WERI-Rb-1 (cell line): ENCODE results near the gene PARD3B.

Experiments used
- DNase-seq: peaks from one replicate; pipeline ENCODE4 v3.0.0-alpha.2; 2020
- H3K27ac ChIP-seq: fragments of 250-450 bp; sonication (Bioruptor Pico); 2 replicates; pipeline ENCODE4 v1.5.1; 2020; ENCODE audit warnings: mild to moderate bottlenecking, moderate library complexity
- H3K27me3 ChIP-seq: fragments of 250-450 bp; sonication (Bioruptor Pico); 2 replicates; pipeline ENCODE4 v1.5.1; 2021; ENCODE audit warnings: mild to moderate bottlenecking, low read depth, moderate library complexity; ENCODE audit not compliant: insufficient read depth, severe bottlenecking
- H3K36me3 ChIP-seq: fragments of 250-450 bp; sonication (Bioruptor Pico); 2 replicates; pipeline ENCODE4 v1.5.1; 2020; ENCODE audit warnings: mild to moderate bottlenecking, moderate library complexity
- H3K4me3 ChIP-seq: 2 replicates; pipeline ENCODE4 v1.5.1; 2011; ENCODE audit warnings: low read depth, mild to moderate bottlenecking, control low read depth, low read length
- H3K9me3 ChIP-seq: fragments of 250-450 bp; sonication (Bioruptor Pico); 2 replicates; pipeline ENCODE4 v1.5.1; 2021; ENCODE audit warnings: mild to moderate bottlenecking, moderate library complexity; ENCODE audit not compliant: severe bottlenecking
- CTCF ChIP-seq: IDR thresholded peaks from 2 replicates; pipeline ENCODE4 v1.5.1; 2011; ENCODE audit warnings: low read depth, mild to moderate bottlenecking, control low read depth, inconsistent platforms, low read length

Gene PARD3B

GRCh38 chr2:205025580-205026240, 480.4 kb downstream of the PARD3B start:
- no peak for TF ChIP-seq CTCF
- Histone ChIP-seq H3K27me3 (no peaks in the 10 kb centered on the region), H3K36me3 (no peaks in the 10 kb centered on the region), H3K27ac (no peak overlapping the region), H3K9me3 (no peaks in the 10 kb centered on the region), H3K4me3 (no peak overlapping the region)
- no peak for DNase-seq

GRCh38 chr2:205030695-205031094, 485.4 kb downstream of the PARD3B start:
- TF ChIP-seq CTCF = no peak
- no peaks in the 10 kb centered on the region for H3K9me3 ChIP-seq

GRCh38 chr2:205032093-205032551, 486.8 kb downstream of the PARD3B start:
- Histone ChIP-seq H3K36me3 (no peaks in the 10 kb centered on the region), H3K4me3 (no peak overlapping the region), H3K9me3 (no peaks in the 10 kb centered on the region), H3K27ac (no peak overlapping the region), H3K27me3 (no peaks in the 10 kb centered on the region)
- DNase-seq = no peak
- no peak for TF ChIP-seq CTCF

More at GRCh38 chr2:205030695-205031094, 485.4 kb downstream of the PARD3B start:
- H3K4me3 ChIP-seq = no peak overlapping the region
- no peaks in the 10 kb centered on the region for H3K27me3 ChIP-seq
- DNase-seq = no peak
- no peak overlapping the region for H3K27ac ChIP-seq
- H3K36me3 ChIP-seq = no peaks in the 10 kb centered on the region

GRCh38 chr2:205033431-205033830, 488.2 kb downstream of the PARD3B start:
- Histone ChIP-seq H3K4me3 (no peak overlapping the region), H3K27me3 (no peaks in the 10 kb centered on the region), H3K27ac (no peak overlapping the region), H3K36me3 (no peaks in the 10 kb centered on the region), H3K9me3 (no peaks in the 10 kb centered on the region)
- DNase-seq = no peak
- no peak for TF ChIP-seq CTCF

- H3K36me3 ChIP-seq = no peaks in the 10 kb centered on the region
- no peak overlapping the region for H3K27ac ChIP-seq
- no peak overlapping the region for H3K4me3 ChIP-seq
- H3K9me3 ChIP-seq = no peaks in the 10 kb centered on the region
- TF ChIP-seq CTCF = no peak
- DNase-seq = no peak
- no peaks in the 10 kb centered on the region for H3K27me3 ChIP-seq
These were observed 488.8 kb downstream of the PARD3B start for GRCh38 chr2:205034034-205034433.

- H3K4me3 ChIP-seq = no peak overlapping the region
- H3K27me3 ChIP-seq = no peaks in the 10 kb centered on the region
- no peaks in the 10 kb centered on the region for H3K36me3 ChIP-seq
- TF ChIP-seq CTCF = no peak
- H3K9me3 ChIP-seq = no peaks in the 10 kb centered on the region
- no peak overlapping the region for H3K27ac ChIP-seq
- DNase-seq = no peak
These were observed 495.0 kb downstream of the PARD3B start for GRCh38 chr2:205040323-205040722.
